GM18508 (cell line): ENCODE measurements around the gene ZFYVE28.

Experiments
- ATAC-seq: cut with Tn5 transposase; IDR thresholded peaks from one replicate; pipeline ENCODE4 v1.9.1; 2021; ENCODE audit warnings: moderate number of reproducible peaks; ENCODE audit not compliant: insufficient read depth, unreplicated experiment

The ZFYVE28 gene

GRCh38 chr4:2255501-2256155, 162.8 kb downstream of the ZFYVE28 start:
- no peak for ATAC-seq

GRCh38 chr4:2254665-2255500, 163.6 kb downstream of the ZFYVE28 start:
- ATAC-seq = no peak

DNA sequence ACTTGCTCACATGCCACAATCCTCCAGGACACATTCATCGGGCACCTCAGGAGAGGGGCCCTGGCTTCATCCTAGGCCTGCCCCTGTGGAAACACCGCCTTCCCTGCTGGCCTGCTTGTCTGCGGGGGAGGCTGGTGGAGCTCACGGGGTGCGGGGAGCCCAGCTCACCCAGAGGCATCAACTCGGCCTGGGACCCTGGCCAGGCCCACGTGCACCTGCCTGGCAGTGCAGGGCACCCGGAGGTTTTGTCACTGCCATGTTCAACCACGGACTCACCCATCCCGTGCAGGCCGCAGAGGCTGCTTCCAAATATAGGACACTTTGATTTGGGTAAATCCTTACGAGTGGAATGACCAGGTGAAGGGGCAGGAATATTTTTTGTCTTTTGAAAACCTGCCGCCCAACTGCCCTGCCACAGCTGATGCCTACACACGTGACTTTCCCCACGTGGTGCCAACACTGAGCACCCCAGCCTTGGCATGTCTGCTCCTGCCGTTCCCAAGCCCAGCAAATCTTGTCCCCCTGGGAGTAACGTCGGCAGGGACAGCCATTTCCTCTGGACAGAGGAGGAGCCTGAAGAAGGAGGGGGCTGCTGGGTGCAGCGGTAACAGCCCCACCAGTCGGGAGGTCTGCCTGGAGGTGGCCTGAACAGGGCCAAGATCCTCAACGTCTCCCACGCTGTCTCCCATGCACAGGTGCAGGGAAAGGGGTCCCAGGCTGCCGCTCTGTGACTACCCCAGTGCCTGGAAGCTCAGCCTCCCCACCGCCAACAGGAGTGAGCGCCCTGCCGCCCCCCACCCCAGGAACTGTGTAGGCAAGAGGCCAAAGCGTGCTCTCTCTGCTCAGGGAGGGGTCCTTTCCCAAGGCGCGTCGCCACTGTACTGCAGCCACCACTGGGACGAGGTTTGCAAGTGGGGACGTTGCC, 165.0 kb downstream of the ZFYVE28 start:
- ATAC-seq = no peak

- ATAC-seq = no peak
These were observed 165.8 kb downstream of the ZFYVE28 start for GRCh38 chr4:2252530-2253091.

DNA sequence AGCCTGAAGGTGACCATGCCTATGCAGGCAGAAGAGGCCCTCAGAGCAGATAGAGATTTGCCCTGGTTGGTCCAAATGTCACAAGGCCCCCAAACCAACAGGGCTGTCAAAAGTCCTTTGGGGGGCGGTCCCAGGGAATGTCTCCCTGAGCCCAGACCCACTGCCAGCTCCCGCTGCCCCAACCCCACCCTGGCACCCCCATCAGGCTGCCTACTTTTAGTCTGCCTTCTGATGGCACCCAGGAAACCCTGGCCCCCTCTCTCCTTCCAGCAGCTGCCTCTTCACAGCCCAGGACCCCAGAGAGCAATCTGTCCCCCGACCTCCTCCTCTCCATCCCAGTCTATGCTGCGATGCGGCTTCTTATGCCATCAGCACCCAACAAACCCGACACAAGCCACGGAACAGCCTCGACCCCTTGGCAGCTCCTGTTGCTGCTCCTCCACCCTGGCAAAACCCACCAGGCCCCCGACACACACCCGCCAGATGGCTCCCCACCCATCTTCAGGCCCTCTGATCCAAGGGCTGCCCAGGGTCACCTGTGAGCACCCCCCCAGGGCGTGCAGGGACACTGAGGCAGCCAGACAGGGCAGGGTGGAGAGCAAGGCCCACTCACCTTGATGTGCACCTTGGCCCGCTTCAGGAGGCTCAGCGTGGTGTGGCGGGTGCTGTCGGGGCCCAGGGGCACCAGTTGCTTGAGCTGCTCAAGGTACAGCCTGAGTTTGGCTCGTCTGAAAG, 166.5 kb downstream of the ZFYVE28 start:
- no peak for ATAC-seq

- no peak for ATAC-seq
These were observed 167.2 kb downstream of the ZFYVE28 start for GRCh38 chr4:2251073-2251794.

GRCh38 chr4:2250357-2251072, 167.9 kb downstream of the ZFYVE28 start:
- no peak for ATAC-seq

GRCh38 chr4:2249526-2250356, 168.7 kb downstream of the ZFYVE28 start:
- no peak for ATAC-seq

DNA sequence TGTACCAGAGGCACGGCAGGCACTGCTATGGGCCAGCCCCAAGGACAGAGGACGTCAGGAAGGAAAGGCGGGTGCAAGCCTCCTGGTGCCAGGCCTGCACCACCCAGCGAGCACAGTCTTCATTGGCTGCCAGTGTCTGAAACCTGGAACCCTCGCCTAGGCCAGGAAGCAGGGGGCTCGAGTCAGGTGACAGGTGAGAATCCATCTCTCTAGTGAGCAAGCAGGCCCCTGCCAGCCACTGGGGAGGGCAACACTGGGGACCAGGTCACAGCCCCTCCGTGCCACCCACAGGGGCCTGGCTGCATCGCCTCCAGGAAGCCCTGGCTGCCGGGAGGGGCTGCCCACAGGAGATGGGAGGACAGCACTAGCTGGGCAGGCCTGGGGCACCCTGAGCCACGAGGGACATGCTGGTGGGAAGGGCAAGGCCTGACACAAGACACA, 169.6 kb downstream of the ZFYVE28 start:
- ATAC-seq = no peak

DNA sequence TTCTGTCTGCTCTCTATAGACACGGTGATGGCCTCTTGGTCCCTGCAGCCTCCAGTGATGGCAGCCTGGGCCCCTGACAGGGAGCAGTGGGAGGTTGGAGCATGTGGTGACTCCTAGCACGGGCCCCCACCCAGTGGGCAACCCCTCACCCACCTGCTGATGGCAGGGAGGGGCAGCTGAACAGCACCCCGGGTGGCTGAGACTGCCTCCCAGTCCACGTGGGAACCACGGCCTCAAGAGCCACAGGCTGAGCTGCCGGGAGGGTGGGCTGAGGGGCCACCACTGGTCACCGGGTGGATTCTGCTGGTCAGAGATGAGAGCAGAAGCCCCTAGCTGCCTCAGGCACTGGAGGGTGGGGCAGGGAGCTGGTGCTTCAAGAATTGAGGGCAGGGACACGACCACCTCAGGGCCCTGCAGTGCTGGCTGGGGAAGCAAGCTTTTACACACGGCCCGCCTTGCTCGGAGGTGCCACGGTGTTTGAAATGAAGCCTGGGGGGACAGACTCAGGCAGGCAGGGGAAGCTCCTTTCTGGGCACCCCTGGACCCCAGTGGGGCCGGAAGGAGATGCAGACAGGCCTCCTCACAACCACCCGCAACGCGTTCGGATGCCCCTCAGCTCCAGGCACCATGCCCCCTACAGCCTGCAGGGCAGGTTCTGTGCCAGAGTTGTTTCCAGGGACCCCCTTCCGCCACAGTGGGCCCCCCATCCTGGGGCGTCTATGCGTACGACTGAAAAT, 170.2 kb downstream of the ZFYVE28 start:
- ATAC-seq = no peak

DNA sequence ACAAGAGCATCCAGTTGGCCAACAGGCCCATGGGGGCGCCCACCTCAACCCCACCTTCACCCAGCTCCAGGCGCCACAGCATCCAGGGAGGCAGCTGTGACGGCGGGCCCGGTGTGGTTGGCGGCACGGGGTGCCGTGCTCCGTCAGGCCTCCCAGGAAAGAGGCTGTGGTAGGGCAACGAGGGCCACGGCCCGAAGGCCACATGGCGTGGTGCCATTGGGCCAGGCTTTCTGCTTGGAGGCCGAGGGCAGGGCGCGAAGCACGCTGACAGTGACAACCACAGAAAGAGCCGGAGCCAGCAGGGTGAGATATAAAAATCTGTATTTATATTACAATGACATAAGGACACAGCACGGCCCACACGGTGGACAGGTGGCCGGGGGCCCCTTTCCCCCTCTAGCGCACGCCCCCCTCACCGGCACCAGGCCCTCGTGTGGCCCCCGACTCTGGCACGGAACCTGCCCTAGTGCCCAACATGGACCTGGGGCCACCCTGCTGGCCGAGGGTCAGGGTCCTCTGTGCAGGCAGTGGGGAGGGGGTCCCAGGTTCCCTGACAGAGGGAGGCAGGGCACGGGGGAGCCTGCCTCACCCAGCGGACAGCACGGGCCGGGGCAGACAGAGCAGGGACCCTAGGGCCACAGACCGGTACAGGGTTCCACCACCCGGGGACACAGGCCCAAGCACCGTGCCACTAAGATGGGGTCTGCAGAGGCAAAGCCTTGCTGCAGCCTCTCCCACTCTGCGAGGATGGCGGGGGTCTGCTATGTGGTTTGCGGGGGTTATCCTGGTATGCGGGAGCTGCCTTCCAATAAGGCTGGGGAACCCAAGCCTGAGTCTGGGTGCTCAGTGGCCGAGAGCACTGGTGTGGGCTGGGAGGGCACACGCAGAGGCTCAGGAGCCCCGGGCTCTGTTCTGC, 171.1 kb downstream of the ZFYVE28 start:
- ATAC-seq = no peak

GRCh38 chr4:2246384-2247127, 171.9 kb downstream of the ZFYVE28 start:
- no peak for ATAC-seq

DNA sequence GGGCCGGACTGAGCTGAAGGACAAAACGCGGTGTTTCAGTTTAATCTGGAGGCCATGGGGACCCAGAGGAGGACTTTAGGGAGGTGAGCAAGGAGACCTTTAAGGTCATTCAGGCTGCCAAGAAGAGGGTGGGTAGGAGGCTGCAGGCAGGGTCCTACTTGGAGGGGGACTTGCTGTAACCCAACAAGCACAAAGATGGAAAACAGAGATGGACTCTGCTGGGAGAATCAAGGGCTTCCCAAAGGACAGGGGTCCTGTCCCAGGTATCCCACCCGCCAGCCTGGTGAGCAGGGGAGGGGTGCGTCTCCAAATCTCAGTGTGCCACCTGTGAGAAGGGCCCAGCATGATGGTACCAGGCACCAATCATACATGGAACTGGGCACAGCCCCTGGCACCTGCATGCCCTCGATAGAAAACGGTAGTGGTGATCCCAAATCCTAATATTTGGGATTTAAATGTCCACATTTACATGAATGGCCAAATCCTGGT, 172.6 kb downstream of the ZFYVE28 start:
- ATAC-seq = no peak

- ATAC-seq = no peak
These were observed 173.2 kb downstream of the ZFYVE28 start for GRCh38 chr4:2245057-2245786.
